Measurements from ENCODE around the gene TRIM59. TPM values are rescaled to one million over a fixed set of nuclear protein-coding genes. Genes with fewer than 3 reads are reported as not detected.
A peak's percentile ranks its signal among the peaks of the same experiment; 100 is the strongest.

TRIM59 gene
- polyA plus RNA-seq, 1 of the 3 experiments (the other 2 are of a cell fraction), result 4.1 TPM

- Histone ChIP-seq H3K9me2 (no peaks in the 10 kb centered on the region), H3K4me3 (ENCODE audit: low read depth in 2 of 2, low read length in 1 of 2) (peak overlapping the region in 1 of 2 experiments; percentile 29; a peak in 1 of 4 replicates), H3K27ac (ENCODE audit: low read depth in 2 of 2, low read length in 1 of 2) (peak overlapping the region; percentile 80 to 98), H4K20me1 (ENCODE audit: insufficient read depth) (no peaks in the 10 kb centered on the region), H3K36me3 (replicated peaks in 1 of 2; ENCODE audit: control insufficient read depth in 1 of 2, insufficient read depth in 2 of 2, low read length in 1 of 2) (no peaks in the 10 kb centered on the region), H3K9ac (peak overlapping the region; percentile 50; the same call in 1 of the 2 replicates), H3K79me2 (ENCODE audit: insufficient read depth) (no peaks in the 10 kb centered on the region), H3K9me3 (no peaks in the 10 kb centered on the region), H3F3A (replicated peaks; ENCODE audit: insufficient read depth) (peaks cover 49% of the 10 kb centered on the region), H3K4me2 (peak overlapping the region; percentile 64), H3K4me1 (ENCODE audit: control insufficient read depth in 1 of 2, insufficient read depth in 2 of 2, low read depth in 1 of 2, low read length in 1 of 2) (peaks cover 22 to 23% of the 10 kb centered on the region in 2 experiments), H3K27me3 (ENCODE audit: insufficient read depth) (no peaks in the 10 kb centered on the region), H2AFZ (ENCODE audit: low read depth) (peak overlapping the region; percentile 57; the same call in 1 of the 2 replicates)
- 13% methylated on average over 1 of the region's 1 CpG for WGBS (ENCODE audit: low lambda C conversion rate)
- peak; percentile 71 for DNase-seq
- ChIA-PET CTCF (interaction anchor here (1.0 to 1.3 kb wide), 3 partner anchors 9 to 646 kb away, joined by 3 read pairs; no protein-coding TSS in a partner anchor), POLR2A (no interaction called here)
- TF ChIP-seq RAD21 (IDR thresholded peaks at IDR 0.05; ENCODE audit: low read length) (no peak), EP300 (IDR thresholded peaks at IDR 0.05; ENCODE audit: borderline replicate concordance in 1 of 2, low read depth in 1 of 2, low read length in 1 of 2) (peak; percentile 22 to 85; a peak in 2 of 4 replicates), REST (IDR thresholded peaks at IDR 0.05; ENCODE audit: low read depth, low read length) (no peak), GATA2 (CRISPR knock-in tag; IDR thresholded peaks at IDR 0.05) (0 out of 2 replicates have a peak, but pooled peaks have one; percentile 14), PBX3 (IDR thresholded peaks at IDR 0.05) (peak; percentile 63), JUND (IDR thresholded peaks at IDR 0.05) (peak; percentile 89), SIN3A (IDR thresholded peaks at IDR 0.05; ENCODE audit: borderline replicate concordance, low read depth, low read length) (peak; percentile 68; the same call in 1 of the 2 replicates), POLR2AphosphoS5 (IDR thresholded peaks at IDR 0.05; ENCODE audit: low read depth, low read length) (peak; percentile 87), NFIC (IDR thresholded peaks at IDR 0.05; ENCODE audit: borderline replicate concordance) (peak; percentile 98), TCF12 (IDR thresholded peaks at IDR 0.05) (peak; percentile 96), MEF2A (IDR thresholded peaks at IDR 0.05; ENCODE audit: borderline replicate concordance, low read depth) (no peak), FOSL2 (IDR thresholded peaks at IDR 0.05; ENCODE audit: borderline replicate concordance, low read depth) (peak; percentile 82; the same call in 1 of the 2 replicates), NRF1 (IDR thresholded peaks at IDR 0.05; ENCODE audit: low read depth, low read length) (no peak), TEAD4 (IDR thresholded peaks at IDR 0.05; ENCODE audit: borderline replicate concordance, insufficient read depth) (peak; percentile 73; the same call in 1 of the 2 replicates), USF2 (IDR thresholded peaks at IDR 0.05; ENCODE audit: borderline replicate concordance, low read depth, low read length) (no peak), RXRA (IDR thresholded peaks at IDR 0.05; ENCODE audit: borderline replicate concordance, low read depth) (0 out of 2 replicates have a peak, but pooled peaks have one; percentile 18), RCOR1 (IDR thresholded peaks at IDR 0.05; ENCODE audit: low read length) (peak; percentile 54; the same call in 1 of the 2 replicates), FOXM1 (IDR thresholded peaks at IDR 0.05; ENCODE audit: low read depth) (no peak), FOXJ3 (CRISPR knock-in tag; IDR thresholded peaks at IDR 0.05) (no peak), GABPA (IDR thresholded peaks at IDR 0.05; ENCODE audit: low read depth) (no peak), YY1 (IDR thresholded peaks at IDR 0.05; ENCODE audit: low read depth) (peak; percentile 73; the same call in 1 of the 2 replicates), CHD2 (IDR thresholded peaks at IDR 0.05; ENCODE audit: low read length, partially characterized antibody) (peak; percentile 42)
- TF ChIP-seq, protein P1, sequence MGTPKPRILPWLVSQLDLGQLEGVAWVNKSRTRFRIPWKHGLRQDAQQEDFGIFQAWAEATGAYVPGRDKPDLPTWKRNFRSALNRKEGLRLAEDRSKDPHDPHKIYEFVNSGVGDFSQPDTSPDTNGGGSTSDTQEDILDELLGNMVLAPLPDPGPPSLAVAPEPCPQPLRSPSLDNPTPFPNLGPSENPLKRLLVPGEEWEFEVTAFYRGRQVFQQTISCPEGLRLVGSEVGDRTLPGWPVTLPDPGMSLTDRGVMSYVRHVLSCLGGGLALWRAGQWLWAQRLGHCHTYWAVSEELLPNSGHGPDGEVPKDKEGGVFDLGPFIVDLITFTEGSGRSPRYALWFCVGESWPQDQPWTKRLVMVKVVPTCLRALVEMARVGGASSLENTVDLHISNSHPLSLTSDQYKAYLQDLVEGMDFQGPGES (IDR thresholded peaks at IDR 0.05; ENCODE audit: low read depth, low read length), result no peak
- TF ChIP-seq, protein P2, sequence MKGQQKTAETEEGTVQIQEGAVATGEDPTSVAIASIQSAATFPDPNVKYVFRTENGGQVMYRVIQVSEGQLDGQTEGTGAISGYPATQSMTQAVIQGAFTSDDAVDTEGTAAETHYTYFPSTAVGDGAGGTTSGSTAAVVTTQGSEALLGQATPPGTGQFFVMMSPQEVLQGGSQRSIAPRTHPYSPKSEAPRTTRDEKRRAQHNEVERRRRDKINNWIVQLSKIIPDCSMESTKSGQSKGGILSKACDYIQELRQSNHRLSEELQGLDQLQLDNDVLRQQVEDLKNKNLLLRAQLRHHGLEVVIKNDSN (IDR thresholded peaks at IDR 0.05; ENCODE audit: borderline replicate concordance, low read depth), result no peak
- TF ChIP-seq, protein P3, sequence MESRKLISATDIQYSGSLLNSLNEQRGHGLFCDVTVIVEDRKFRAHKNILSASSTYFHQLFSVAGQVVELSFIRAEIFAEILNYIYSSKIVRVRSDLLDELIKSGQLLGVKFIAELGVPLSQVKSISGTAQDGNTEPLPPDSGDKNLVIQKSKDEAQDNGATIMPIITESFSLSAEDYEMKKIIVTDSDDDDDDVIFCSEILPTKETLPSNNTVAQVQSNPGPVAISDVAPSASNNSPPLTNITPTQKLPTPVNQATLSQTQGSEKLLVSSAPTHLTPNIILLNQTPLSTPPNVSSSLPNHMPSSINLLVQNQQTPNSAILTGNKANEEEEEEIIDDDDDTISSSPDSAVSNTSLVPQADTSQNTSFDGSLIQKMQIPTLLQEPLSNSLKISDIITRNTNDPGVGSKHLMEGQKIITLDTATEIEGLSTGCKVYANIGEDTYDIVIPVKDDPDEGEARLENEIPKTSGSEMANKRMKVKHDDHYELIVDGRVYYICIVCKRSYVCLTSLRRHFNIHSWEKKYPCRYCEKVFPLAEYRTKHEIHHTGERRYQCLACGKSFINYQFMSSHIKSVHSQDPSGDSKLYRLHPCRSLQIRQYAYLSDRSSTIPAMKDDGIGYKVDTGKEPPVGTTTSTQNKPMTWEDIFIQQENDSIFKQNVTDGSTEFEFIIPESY (IDR thresholded peaks at IDR 0.05; ENCODE audit: borderline replicate concordance, low read depth), result peak; percentile 57; the same call in 1 of the 2 replicates
These were observed 24.4 kb upstream of the TRIM59 start for GRCh38 chr3:160473978-160474377.
